ENCODE results near the gene ARHGAP15.

ARHGAP15 gene

GRCh38 chr2:143219266-143219665 is 90.0 kb downstream of the ARHGAP15 start:
- no peak for DNase-seq (ENCODE audit: extremely low read depth in 1 of 2, low read depth in 1 of 2)

GRCh38 chr2:143223556-143223955 is 94.3 kb downstream of the ARHGAP15 start:
- no peak for DNase-seq (ENCODE audit: extremely low read depth in 1 of 2, low read depth in 1 of 2)

GRCh38 chr2:143225931-143226330 is 96.7 kb downstream of the ARHGAP15 start:
- no peak for DNase-seq (ENCODE audit: extremely low read depth in 1 of 2, low read depth in 1 of 2)

GRCh38 chr2:143226714-143227541 is 97.7 kb downstream of the ARHGAP15 start:
- no peak for DNase-seq (ENCODE audit: extremely low read depth in 1 of 2, low read depth in 1 of 2)

GRCh38 chr2:143229411-143229810 is 100.2 kb downstream of the ARHGAP15 start:
- no peak for DNase-seq (ENCODE audit: extremely low read depth in 1 of 2, low read depth in 1 of 2)

GRCh38 chr2:143229952-143230351 is 100.7 kb downstream of the ARHGAP15 start:
- no peak for DNase-seq (ENCODE audit: extremely low read depth in 1 of 2, low read depth in 1 of 2)

GRCh38 chr2:143230506-143231253 is 101.5 kb downstream of the ARHGAP15 start:
- DNase-seq (ENCODE audit: extremely low read depth in 1 of 2, low read depth in 1 of 2), result no peak

- DNase-seq (ENCODE audit: extremely low read depth in 1 of 2, low read depth in 1 of 2), result no peak
These were observed 102.0 kb downstream of the ARHGAP15 start for GRCh38 chr2:143231254-143231645.

GRCh38 chr2:143237146-143237777 is 108.0 kb downstream of the ARHGAP15 start:
- DNase-seq (ENCODE audit: extremely low read depth in 1 of 2, low read depth in 1 of 2), result no peak

- DNase-seq (ENCODE audit: extremely low read depth in 1 of 2, low read depth in 1 of 2), result no peak
These were observed 112.3 kb downstream of the ARHGAP15 start for GRCh38 chr2:143241403-143242088.

- DNase-seq (ENCODE audit: extremely low read depth in 1 of 2, low read depth in 1 of 2), result no peak
These were observed 117.0 kb downstream of the ARHGAP15 start for GRCh38 chr2:143246246-143246645.

- DNase-seq (ENCODE audit: extremely low read depth in 1 of 2, low read depth in 1 of 2), result peak in 1 of 2 donors; percentile 16
These were observed 117.9 kb downstream of the ARHGAP15 start for GRCh38 chr2:143246815-143247744.

- no peak for DNase-seq (ENCODE audit: extremely low read depth in 1 of 2, low read depth in 1 of 2)
These were observed 119.4 kb downstream of the ARHGAP15 start for GRCh38 chr2:143248631-143249030.

GRCh38 chr2:143251681-143252080 is 122.5 kb downstream of the ARHGAP15 start:
- DNase-seq (ENCODE audit: extremely low read depth in 1 of 2, low read depth in 1 of 2), result no peak

- DNase-seq (ENCODE audit: extremely low read depth in 1 of 2, low read depth in 1 of 2), result no peak
These were observed 123.1 kb downstream of the ARHGAP15 start for GRCh38 chr2:143252138-143252907.

GRCh38 chr2:143254110-143254509 is 124.9 kb downstream of the ARHGAP15 start:
- DNase-seq (ENCODE audit: extremely low read depth in 1 of 2, low read depth in 1 of 2), result no peak

GRCh38 chr2:143255086-143255485 is 125.9 kb downstream of the ARHGAP15 start:
- DNase-seq (ENCODE audit: extremely low read depth in 1 of 2, low read depth in 1 of 2), result no peak

- DNase-seq (ENCODE audit: extremely low read depth in 1 of 2, low read depth in 1 of 2), result no peak
These were observed 126.7 kb downstream of the ARHGAP15 start for GRCh38 chr2:143255899-143256298.

All from activated CD8-positive, alpha-beta memory T cell treated with anti-CD3 and anti-CD28 coated beads for 1 hour (primary cell).